Right ventricle myocardium superior (tissue), 1 donor: ENCODE results near the gene OPN3. TPM values are rescaled to one million over a fixed set of nuclear protein-coding genes. Genes with fewer than 3 reads are reported as not detected.

Experiments
- ATAC-seq: fragments of 200-7000 bp; cut with Tn5 transposase; one replicate; pipeline ENCODE4 v1.9.1; 2020; ENCODE audit warnings: mild to moderate bottlenecking; ENCODE audit not compliant: poor library complexity
- DNase-seq: peaks from one replicate; pipeline ENCODE4 v3.0.0-alpha.2; 2020
- intact Hi-C: fragments of 100-400 bp; cut with DNase I; formaldehyde crosslinking; loops from one replicate; pipeline ENCODE4 v1.11.2; 2022
- total RNA-seq: library from RNA; stranded (reverse); fragmentation: NEBNext Ultra II Directional; extraction: Animal tissue kit (Norgen Biotek cat#: 25700); gene quantifications from one replicate; pipeline ENCODE4 v1.2.1, GENCODE V29; 2021
- donor health status: DM: no; HTN: yes; CAD: no; lungs with severe emphysema.

Gene OPN3
- total RNA-seq, 1 donor from 2014 or later: 5.2 TPM

GRCh38 chr1:241630476-241630875 lies 9.7 kb downstream of the OPN3 start:
- intact Hi-C loops: no loop called here
- ATAC-seq (no peak), DNase-seq (no peak)

- DNase-seq: no peak
- no peak for ATAC-seq
- intact Hi-C loops: no loop called here
These were observed 10.2 kb downstream of the OPN3 start for GRCh38 chr1:241630005-241630404.

GRCh38 chr1:241627453-241628259 lies 12.5 kb downstream of the OPN3 start:
- intact Hi-C loops: no loop called here
- DNase-seq (no peak), ATAC-seq (no peak)

GRCh38 chr1:241624935-241625334 lies 15.2 kb downstream of the OPN3 start:
- no peak for DNase-seq
- intact Hi-C loops: no loop called here
- no peak for ATAC-seq

- intact Hi-C loops: no loop called here
- ATAC-seq (peak; percentile 45), DNase-seq (no peak)
These were observed 17.5 kb downstream of the OPN3 start for GRCh38 chr1:241622669-241623068.

GRCh38 chr1:241617426-241617825 lies 22.7 kb downstream of the OPN3 start:
- ATAC-seq (no peak), DNase-seq (no peak)
- intact Hi-C loops: loop anchor here (10.0 kb wide), 2 partner anchors 217 to 377 kb away; partner anchors contain the start of gene MAP1LC3C

- DNase-seq (no peak), ATAC-seq (no peak)
- intact Hi-C loops: loop anchor here (10.0 kb wide), 2 partner anchors 219 to 379 kb away; partner anchors contain the start of gene MAP1LC3C
These were observed 24.9 kb downstream of the OPN3 start for GRCh38 chr1:241615043-241615974.

GRCh38 chr1:241614572-241614971 lies 25.6 kb downstream of the OPN3 start:
- intact Hi-C loops: loop anchor here (10.0 kb wide), 2 partner anchors 220 to 380 kb away; partner anchors contain the start of gene MAP1LC3C
- no peak for DNase-seq
- no peak for ATAC-seq

GRCh38 chr1:241614144-241614543 lies 26.0 kb downstream of the OPN3 start:
- ATAC-seq (no peak), DNase-seq (no peak)
- intact Hi-C loops: loop anchor here (10.0 kb wide), 2 partner anchors 221 to 381 kb away; partner anchors contain the start of gene MAP1LC3C

- intact Hi-C loops: loop anchor here (10.0 kb wide), 2 partner anchors 222 to 382 kb away; partner anchors contain the start of gene MAP1LC3C
- ATAC-seq (no peak), DNase-seq (no peak)
These were observed 27.4 kb downstream of the OPN3 start for GRCh38 chr1:241612533-241613477.

- ATAC-seq: no peak
- DNase-seq: no peak
- intact Hi-C loops: loop anchor here (10.0 kb wide), 2 partner anchors 223 to 383 kb away; partner anchors contain the start of gene MAP1LC3C
These were observed 28.4 kb downstream of the OPN3 start for GRCh38 chr1:241611736-241612135.

- DNase-seq (no peak), ATAC-seq (peak; percentile 96)
- intact Hi-C loops: loop anchor here (10.0 kb wide), 2 partner anchors 224 to 384 kb away; partner anchors contain the start of gene MAP1LC3C
These were observed 29.1 kb downstream of the OPN3 start for GRCh38 chr1:241611063-241611462.

- DNase-seq (no peak), ATAC-seq (peak; percentile 89)
- intact Hi-C loops: loop anchor here (10.0 kb wide), 2 partner anchors 225 to 385 kb away; partner anchors contain the start of gene MAP1LC3C
These were observed 29.9 kb downstream of the OPN3 start for GRCh38 chr1:241610056-241610815.

GRCh38 chr1:241608379-241609033 lies 31.7 kb downstream of the OPN3 start:
- DNase-seq (no peak), ATAC-seq (no peak)
- intact Hi-C loops: no loop called here

- DNase-seq: no peak
- no peak for ATAC-seq
- intact Hi-C loops: no loop called here
These were observed 32.7 kb downstream of the OPN3 start for GRCh38 chr1:241607497-241607896.

GRCh38 chr1:241606544-241606943 lies 33.6 kb downstream of the OPN3 start:
- ATAC-seq: no peak
- intact Hi-C loops: no loop called here
- DNase-seq: no peak
